Head of caudate nucleus (tissue), 42 donors: ENCODE data around the gene DDT.
A peak's percentile ranks its signal among the peaks of the same experiment; 100 is the strongest.
"Not testable (repeated sequence)": the region's sequence is repeated elsewhere in the genome, so short reads cannot be mapped to it uniquely, and the experiment has no call there.

Source experiments
- DNase-seq, 42 donors: peaks; one replicate each; pipeline versions ENCODE4 v3.0.0 to v3.0.0-alpha.2; 2020 to 2021; ENCODE audit warnings: mixed read lengths in 7 of 42
- intact Hi-C: fragments of 100-400 bp; cut with DNase I; formaldehyde crosslinking; loops from one replicate; pipeline ENCODE4 v1.15.0; 2022

Gene DDT

DNA sequence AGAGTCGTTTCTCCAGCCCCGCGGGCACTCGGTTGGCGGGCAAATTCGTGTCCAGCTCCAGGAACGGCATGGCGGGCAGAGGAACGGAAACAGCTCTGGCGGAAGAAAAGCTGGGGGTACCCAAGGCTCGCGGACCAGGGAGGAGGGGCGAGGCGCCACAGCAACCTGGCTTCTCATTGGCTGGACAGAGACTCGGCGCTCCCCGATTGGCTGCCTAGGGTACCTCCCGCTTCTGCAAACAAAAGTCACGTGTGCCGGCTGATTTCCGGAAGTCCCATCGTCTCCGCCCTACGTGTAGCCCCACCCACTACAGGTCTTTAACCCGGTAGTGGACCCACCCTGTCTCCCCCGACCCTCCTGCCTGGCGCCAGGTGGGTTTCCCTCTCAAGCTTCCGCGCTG, at the start of gene DDT:
TSS of gene DDT (minus strand) at position 97 of the 400 bp plus-strand sequence. CDS start at position 70, 27 bp downstream.
- DNase-seq, result not testable (repeated sequence)
- intact Hi-C loops, result loop anchor here (10.0 kb wide), 1 partner anchor 60 kb away; no protein-coding TSS in a partner anchor

DNA sequence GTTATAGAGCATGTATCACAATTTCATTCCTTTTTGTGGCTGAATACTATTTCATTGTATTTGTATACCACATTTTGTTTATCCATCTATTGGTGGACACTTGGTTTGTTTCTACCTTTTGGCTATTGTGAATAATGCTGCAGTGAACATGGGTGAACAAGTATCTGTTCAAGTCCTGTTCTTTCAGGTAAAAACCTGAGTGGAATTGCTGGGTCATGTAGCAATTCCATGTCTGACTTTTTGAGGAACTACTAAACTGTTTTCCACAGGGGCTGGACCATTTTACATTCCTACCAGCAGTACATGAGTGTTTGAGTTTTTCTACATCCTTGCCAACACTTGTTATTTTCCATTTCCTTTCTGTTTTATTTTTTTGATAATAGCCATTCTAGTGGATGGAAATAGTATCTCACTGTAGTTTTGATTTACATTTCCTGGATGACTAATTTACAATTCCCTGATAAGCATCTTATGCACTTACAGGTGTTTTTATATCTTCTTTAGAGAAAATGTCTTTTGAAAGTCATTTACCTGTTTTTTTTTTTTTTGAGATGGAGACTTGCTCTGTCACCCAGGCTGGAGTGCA, 49.1 kb upstream of the DDT start:
- intact Hi-C loops, result no loop called here
- DNase-seq, result no peak

DNA sequence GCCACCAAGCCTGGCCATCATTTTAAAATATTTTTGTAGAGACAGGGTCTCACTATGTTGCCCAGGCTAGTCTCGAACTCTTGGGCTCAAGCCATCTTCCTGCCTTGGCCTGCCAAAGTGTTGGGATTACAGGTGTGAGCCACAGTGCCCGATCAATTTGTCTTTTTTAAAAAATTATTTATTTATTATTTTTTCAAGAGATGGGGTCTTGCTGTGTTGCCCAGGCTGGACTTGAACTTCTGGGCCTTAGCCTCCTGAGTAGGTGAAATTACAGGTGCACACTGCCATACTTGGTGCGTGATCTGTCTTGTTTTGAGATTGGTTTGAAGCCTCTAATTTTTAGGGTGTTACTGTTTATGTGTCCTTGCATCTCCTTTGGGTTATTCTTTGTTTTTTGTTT, 47.1 kb upstream of the DDT start:
- intact Hi-C loops, result no loop called here
- no peak for DNase-seq

DNA sequence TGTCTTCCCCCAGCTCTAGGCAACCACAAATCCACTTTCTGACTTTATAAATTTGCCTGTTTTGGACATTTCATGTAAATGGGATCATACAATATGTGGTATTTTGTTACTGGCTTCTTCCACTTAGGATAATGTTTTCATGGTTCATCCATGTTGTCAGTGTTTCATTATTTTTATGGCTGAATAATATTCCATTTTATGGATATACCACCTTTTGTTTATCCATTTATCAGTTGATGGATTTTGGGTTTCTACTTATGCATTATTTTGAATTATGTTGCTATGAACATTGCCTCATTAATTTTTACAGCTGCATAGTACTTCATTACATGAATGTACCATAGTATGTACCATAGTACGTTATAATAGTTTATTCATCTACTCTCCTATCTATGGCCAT, 41.9 kb upstream of the DDT start:
- intact Hi-C loops, result no loop called here
- DNase-seq, result no peak

DNA sequence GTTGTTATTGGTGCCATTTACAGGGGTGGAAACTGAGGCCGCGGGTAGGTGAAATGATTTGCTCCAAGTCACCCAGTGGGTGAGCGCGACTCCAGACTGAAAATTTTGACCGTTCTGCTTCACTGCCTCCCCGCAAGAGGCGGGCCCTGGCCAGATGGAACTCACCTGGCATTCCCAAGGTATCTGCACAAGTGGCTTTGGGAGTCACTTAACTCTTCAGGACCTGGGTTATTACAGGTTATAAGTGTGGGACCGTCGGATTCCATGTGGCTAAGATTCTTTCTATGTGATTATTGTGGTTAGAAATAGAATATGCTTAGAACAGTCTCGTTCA, 37.5 kb upstream of the DDT start:
- intact Hi-C loops, result no loop called here
- DNase-seq, result peak in 3 of 42 donors; percentile 22 to 28 (median 26)

DNA sequence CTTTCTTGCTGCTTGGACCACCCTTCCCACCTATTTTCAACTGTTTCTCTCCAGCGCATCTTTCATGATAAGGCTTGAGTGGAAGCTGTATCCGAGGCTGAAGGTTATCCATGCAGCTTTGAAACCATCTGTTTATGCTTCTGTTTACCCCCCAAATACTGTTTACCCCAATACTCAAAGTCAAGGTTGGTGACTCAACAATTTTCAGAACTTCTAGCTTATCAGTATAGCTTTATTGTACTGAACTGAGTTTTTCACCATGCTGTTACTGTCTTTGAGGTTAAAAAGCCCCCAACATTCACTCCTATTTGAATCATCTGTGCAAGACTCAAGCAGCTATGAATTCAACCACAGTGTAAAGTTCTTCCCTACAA, 35.8 kb upstream of the DDT start:
- intact Hi-C loops, result no loop called here
- DNase-seq, result no peak

DNA sequence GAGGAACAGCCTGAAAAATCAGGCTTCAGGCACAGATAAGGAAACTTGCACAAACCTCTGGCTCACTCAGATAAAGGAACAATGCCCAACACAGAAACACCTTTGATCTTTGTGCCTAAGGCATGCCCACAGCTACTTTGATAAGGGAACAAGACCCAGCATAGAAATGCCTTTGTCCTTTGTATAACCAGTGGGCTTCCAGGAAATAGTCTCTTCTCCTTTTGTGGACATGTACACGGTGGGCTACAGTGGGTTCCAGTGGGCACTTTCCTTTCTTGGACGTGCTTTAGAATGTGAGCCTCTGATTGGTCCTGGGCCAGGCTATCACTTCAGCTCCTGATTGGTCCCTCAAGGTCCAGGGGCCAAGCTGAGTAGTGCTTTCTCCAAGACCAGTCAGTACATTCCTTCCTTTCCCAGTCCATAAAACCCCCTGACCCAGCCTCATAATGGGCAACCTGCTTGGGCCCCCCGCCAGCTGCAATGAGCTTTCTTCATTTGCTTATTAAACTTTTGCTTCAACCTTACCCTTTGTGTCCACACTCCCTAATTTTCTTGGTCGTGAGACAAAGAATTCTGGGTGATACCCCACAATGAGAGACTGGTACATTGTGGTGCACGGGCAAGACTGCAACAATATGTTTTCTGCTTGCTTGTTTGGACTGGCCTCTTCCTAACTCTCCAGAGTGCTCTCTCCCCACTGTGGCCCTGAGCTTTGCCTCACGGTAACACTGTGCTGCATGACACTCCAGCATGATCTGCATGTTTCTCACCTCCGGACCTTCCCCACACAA, 35.2 kb upstream of the DDT start:
- DNase-seq, result no peak

DNA sequence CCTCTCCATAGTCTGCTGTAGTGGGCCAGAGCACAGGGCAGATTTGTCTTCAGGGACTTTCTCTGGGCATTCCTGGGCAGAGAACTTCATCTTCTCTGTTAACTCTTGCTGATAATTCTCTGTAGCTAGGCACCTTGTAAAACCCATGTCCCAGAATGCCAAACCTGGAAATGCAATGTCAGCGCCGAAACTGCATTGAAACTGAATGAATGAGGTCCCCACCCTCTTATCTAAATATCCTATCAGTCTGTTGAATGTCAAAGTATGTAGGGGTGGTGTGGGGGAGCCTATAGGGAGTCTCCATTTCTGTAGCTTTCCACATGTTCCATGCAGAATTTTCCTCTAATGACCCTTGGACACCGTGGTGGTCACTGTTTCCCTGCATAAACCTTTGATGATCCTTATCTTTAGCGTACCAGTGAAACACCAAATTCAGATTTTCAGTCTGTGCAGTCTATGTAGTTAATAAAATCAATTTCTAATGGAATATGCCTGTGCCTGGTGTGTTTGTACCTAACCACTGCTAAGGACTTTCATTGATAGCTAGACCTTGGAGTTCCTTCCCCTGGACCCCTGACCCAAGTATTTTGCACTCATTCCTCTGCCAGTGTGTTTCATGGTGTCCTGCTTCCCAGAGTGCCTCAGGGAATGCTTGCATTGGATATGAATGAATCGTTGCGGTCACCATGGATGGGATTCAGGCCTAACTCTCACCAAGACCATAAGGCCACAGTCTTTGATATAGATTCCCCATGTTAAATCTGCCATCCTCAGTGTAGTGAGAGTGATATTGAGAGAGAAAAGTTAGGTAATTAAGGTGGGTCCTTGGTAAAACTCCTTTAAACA, 34.4 kb upstream of the DDT start:
- intact Hi-C loops, result no loop called here
- no peak for DNase-seq

More for the DNA sequence above, 35.2 kb upstream of the DDT start:
- intact Hi-C loops, result no loop called here

DNA sequence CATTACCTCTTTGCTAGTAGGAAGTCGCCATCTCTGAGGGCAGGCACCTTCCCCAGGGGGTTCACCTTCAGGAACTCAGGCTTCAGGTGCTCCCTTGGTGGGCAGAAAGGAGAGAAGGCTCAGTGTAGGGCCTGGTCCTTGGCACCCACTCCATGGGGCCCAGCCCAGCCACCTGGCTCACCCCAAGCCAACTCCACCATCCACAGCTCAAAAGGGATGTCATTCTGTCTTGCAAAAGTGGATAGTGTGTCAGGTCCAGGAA, 33.7 kb upstream of the DDT start:
- intact Hi-C loops, result no loop called here
- no peak for DNase-seq

DNA sequence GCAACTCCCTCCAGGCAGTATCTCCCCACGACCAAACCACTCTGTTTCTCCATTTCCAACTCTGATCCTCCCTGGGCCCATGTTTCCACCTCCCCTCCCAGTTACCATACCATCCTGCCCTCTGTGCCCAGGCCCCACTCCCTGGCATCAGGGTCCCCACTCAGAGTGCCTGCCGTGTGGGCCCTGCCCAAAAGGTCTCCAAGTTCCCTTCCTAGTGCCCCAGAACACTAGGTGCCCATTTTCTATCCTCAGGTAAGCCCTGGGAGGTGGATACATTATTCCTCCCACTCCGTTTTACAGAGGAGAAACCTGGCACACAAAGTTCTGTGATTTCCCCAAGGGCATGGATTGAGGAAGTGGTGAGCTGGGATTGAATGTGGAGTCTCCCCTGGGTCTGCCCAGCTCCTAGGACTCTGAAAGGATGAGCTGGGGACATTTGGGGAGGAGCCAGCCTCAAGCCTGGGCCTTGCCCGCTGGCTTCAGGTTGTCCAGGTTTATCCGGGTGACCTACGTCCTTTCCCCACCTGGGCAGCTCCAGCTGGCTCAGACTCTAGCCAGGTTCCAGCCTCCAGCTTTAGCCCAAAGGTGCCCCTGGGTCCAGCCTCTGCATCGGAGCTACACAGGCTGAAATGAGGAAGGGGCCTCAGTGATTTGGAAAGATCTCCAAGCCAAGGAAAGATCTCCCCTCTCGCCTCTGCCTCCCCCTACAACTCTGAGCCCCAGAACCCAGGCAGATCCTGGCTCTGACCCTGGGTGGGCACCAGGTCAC, 33.2 kb upstream of the DDT start:
- intact Hi-C loops, result no loop called here
- no peak for DNase-seq

DNA sequence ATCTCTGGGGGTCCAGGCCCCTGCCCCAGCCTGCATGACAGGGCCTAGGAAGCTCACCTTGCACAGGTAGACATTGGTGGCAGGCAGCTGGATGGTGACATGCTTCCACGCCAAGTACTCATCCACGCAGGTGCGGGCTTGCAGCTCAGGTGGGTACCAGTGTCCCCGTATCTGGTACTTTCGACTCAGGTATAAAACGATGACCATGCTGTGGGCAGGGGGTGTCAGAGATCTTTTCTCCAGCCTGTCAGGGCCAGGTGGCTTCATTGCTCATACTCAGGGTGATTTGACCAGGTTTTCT, 32.6 kb upstream of the DDT start:
- intact Hi-C loops, result no loop called here

DNA sequence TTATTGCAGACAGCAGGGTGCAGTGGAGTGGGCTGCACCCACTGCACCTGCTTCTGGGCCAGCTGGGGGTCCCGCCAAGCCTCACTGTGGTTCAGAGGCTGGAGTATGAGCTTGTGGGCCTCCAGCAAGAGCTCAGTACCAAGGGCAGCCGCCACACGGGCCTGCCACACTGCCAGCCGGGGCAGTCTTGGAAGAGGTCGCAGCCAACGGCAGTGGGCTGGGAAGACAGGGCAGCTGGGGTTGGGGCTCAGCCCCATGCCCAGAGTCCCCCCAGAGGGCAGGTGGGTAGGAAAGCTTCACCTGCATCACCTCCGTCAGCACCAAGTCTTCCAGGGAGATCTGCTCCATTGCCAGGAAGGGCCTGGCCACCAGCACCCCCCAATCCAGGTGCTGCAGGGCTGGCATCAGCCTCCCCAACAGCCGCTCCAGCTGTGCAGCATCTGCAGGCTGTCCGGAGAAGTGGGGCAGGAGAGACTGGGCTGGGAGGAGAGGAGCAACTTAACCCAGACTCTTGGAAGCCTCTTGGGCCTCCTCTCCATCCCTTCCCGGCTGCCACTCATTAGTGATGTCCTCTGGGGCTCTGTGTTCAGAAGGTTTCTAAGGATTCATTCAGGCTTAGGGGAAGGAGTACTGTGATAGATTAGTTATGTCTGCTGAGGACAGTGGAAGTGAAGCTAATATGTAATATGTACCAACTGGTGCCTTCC, 32.1 kb upstream of the DDT start:
- intact Hi-C loops, result no loop called here
- no peak for DNase-seq

More for the DNA sequence above, 32.6 kb upstream of the DDT start:
- no peak for DNase-seq

DNA sequence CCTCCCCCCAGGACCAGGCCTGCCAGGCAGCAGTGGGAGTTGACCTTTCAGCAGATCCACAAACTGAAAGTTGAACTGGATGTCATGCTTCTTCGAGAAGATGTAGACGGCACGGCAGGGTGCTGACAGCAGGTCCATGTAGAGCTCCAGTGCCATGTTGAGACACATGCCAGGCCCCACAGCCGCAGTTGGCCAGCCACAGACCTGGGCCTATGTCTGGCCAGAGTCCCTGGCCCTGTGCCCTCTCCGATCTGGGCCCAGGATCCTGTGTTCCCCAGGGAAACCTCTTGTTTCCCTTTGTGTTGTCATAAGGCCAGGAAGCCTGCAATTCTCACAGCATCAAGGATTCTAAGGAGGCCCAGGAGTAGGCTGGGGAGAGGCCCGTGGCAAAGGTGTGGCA, 31.0 kb upstream of the DDT start, which contains the start of gene GSTT4:
TSS of gene GSTT4 (minus strand) at position 253 of the 400 bp plus-strand sequence. CDS start at position 156, 97 bp downstream.
- DNase-seq, result peak in 3 of 42 donors; percentile 4 to 48 (median 16)
- intact Hi-C loops, result no loop called here

DNA sequence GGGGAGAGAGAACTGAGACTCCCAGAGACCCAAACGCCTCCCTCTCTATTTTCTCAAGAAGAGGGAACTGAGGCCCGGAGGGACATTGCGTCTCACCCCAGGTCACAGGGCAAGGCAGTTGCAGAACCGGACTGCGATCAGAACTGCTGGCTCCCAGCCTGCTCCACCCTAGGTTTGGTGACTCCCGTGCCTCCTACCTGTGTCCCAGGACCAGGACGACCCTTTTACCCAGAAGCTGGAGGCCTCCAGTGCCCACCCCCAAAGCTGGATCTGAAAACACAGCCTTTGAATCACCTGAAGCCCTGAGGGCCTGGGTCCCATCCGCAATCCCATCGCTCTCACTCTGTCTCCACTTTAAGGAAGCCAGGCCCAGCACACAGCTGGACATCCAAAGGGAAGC, 29.6 kb upstream of the DDT start:
- DNase-seq, result no peak
- intact Hi-C loops, result no loop called here

DNA sequence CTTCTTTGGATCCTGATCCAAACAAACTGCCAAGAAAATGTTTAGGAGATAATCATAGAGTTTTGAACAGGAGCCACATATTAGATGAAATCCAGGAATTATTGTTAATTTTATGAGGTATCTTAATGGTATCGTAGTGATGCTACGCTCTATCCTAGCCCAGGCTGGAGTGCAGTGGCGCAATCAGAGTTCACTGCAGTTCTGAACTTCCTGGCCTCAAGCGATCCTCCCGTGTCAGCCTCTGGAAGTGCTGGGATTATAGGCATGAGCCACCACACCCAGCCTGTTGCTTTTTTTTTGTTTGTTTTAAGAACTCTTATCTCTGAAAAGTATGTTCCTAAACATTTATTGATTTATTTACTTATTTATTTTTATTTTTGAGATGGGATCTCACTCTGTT, 28.6 kb upstream of the DDT start:
- intact Hi-C loops, result no loop called here
- no peak for DNase-seq

DNA sequence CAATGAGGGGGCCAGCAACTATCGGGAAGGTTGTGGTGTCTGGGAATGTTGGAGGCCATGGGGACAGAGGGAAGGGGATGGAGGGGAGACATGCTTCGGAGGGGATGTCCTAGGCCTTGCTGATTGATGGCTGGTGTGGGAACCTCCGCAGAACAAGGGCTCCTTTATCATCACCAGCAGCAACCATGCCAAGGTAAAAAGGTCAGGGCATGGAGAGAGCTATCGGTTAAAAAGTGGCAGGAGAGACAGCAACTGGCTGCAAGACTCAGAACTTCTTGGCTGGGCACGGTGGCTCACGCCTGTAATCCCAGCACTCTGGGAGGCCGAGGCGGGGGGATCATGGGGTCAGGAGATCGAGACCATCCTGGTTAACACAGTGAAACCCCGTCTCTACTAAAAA, 28.0 kb upstream of the DDT start:
- DNase-seq, result no peak
- intact Hi-C loops, result no loop called here

DNA sequence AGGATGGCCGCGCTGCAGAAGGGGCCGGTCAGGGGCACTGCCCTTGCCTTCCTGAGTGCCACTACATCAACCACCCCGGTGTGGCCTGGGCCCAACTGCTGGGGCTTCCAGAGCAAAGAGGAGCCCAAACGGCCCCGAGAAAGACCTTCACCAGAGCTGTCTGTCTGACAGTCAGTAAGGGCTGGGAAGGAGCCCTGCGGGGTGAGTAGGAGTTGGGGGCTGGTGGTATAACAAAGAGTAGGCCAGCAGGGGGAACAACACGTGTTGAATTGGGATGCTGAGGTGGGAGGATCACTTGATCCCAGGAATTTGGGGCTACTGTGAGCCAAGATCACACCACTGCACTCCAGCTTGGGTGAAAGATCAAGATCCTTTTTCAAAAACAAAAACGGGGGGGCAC, 27.1 kb upstream of the DDT start:
- intact Hi-C loops, result no loop called here
- DNase-seq, result no peak

DNA sequence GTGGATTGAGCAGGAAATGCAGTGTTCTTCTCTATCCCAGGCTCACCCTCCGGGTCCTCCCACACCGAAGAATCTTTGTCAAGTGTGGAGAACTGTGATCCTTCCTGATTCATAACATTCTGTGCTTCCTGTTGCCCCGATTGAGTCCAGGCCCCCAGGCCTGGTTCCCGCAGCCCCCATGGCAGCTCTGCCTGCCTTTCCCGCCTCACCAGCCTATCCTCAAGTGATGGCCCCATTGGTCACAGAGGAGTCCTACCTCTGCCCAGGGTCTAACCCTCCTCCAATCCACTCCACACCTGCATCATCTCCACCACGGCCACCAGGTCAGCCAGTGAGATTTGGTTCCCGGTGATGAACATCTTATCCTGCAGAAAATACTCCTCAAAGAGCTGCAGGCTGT, 25.5 kb upstream of the DDT start:
- intact Hi-C loops, DNase-seq: not testable (repeated sequence)

DNA sequence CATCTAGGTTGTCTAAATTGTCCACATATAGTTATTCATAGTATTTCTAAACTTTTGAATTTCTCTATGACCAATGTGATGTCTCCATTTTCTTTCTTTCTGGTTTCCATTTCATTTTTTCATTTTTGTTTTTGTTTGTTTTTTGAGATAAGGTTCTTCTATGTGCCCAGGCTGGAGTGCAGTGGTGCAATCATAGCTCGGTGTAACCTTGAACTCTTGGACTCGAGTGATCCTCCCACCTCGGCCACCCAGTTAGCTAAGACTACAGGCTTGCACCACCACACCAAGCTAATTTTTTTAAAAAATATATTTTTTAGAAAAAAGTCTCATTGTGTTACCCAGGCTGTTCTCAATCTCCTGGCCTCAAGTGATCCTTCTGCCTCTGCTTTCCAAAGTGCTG, 22.9 kb upstream of the DDT start:
- no peak for DNase-seq
- intact Hi-C loops, result no loop called here
